ENCODE data around the gene TMEM19. TPM values are rescaled to one million over a fixed set of nuclear protein-coding genes. Genes with fewer than 3 reads are reported as not detected.

Gene TMEM19
- total RNA-seq, 1 experiment from 2014 or later: 18.9 TPM

GRCh38 chr12:71665090-71665463 lies 20.8 kb upstream of the TMEM19 start:
- no peaks in the 10 kb centered on the region for H3K9me3 ChIP-seq (ENCODE audit: control insufficient read depth in 1 of 2, insufficient read depth in 1 of 2, low read depth in 1 of 2, low read length in 2 of 2)
- H2AFZ ChIP-seq (ENCODE audit: low read depth, low read length, poor library complexity, severe bottlenecking): no peak overlapping the region
- CTCF ChIA-PET: no interaction called here
- H3K27ac ChIP-seq (ENCODE audit: low read depth, low read length): peak overlapping the region; percentile 80; the same call in 1 of the 2 replicates
- H3K4me1 ChIP-seq (ENCODE audit: control insufficient read depth in 1 of 2, insufficient read depth in 2 of 2, low read length in 2 of 2): peaks cover 11 to 18% of the 10 kb centered on the region in 2 experiments
- RAD21 ChIA-PET (ENCODE audit: low non-redundant PET in 1 of 2, low total read pairs in 2 of 2, uncharacterized antibody in 2 of 2, unreplicated experiment in 2 of 2): no interaction called here
- H4K20me1 ChIP-seq (ENCODE audit: insufficient read depth): peaks cover 11% of the 10 kb centered on the region; the same call in 1 of the 2 replicates
- peak overlapping the region; percentile 87 for H3K9ac ChIP-seq (ENCODE audit: low read length)
- POLR2A ChIA-PET: no interaction called here
- DNase-seq (ENCODE audit: low read depth, low spot score): no peak
- TF ChIP-seq SIN3A (IDR thresholded peaks at IDR 0.05; ENCODE audit: low read depth): no peak
- no peak for TF ChIP-seq FOSL1 (IDR thresholded peaks at IDR 0.05; ENCODE audit: low read depth)
- TF ChIP-seq ZNF274 (IDR thresholded peaks at IDR 0.05; ENCODE audit: low read depth, low read length): no peak
- TF ChIP-seq ZBTB33 (IDR thresholded peaks at IDR 0.05; ENCODE audit: extremely low read depth, insufficient replicate concordance, low read length): no peak
- TF ChIP-seq ATF3 (IDR thresholded peaks at IDR 0.05): no peak
- TF ChIP-seq EZH2 (IDR thresholded peaks at IDR 0.05): no peak
- no peak for TF ChIP-seq REST (IDR thresholded peaks at IDR 0.05; ENCODE audit: low read depth)
- no peak for TF ChIP-seq EZH2phosphoT487 (IDR thresholded peaks at IDR 0.05; ENCODE audit: borderline replicate concordance)
- TF ChIP-seq EGR1 (IDR thresholded peaks at IDR 0.05; ENCODE audit: low read depth): no peak
- no peak for TF ChIP-seq SRF (IDR thresholded peaks at IDR 0.05; ENCODE audit: low read depth)
- TF ChIP-seq CEBPB (IDR thresholded peaks at IDR 0.05; ENCODE audit: low read depth): no peak
- TF ChIP-seq POLR2A (IDR thresholded peaks at IDR 0.05; ENCODE audit: borderline replicate concordance, extremely low read depth, insufficient read depth, insufficient read length): no peak
- TF ChIP-seq ELF1 (IDR thresholded peaks at IDR 0.05; ENCODE audit: borderline replicate concordance, low read depth): no peak
- no peak for TF ChIP-seq CBX3 (IDR thresholded peaks at IDR 0.05; ENCODE audit: low read depth)
- no peak for TF ChIP-seq CTCF (IDR thresholded peaks at IDR 0.05 in 2 of 3, conservative IDR thresholded peaks at IDR 0.05 in 1 of 3; ENCODE audit: borderline replicate concordance in 1 of 3, insufficient read depth in 1 of 3, low read depth in 2 of 3, low read length in 2 of 3)
- no peak for TF ChIP-seq MAX (IDR thresholded peaks at IDR 0.05)
- TF ChIP-seq JUND (IDR thresholded peaks at IDR 0.05): no peak
- TF ChIP-seq YY1 (IDR thresholded peaks at IDR 0.05; ENCODE audit: extremely low read depth, insufficient replicate concordance, low read depth, low read length): no peak
- no peak for TF ChIP-seq POLR2AphosphoS5 (IDR thresholded peaks at IDR 0.05; ENCODE audit: low read depth, low read length)
- TF ChIP-seq TCF7L2 (IDR thresholded peaks at IDR 0.05; ENCODE audit: borderline replicate concordance, extremely low read depth, insufficient read depth, insufficient read length): no peak
- H3K79me2 ChIP-seq (ENCODE audit: insufficient read depth, low read length): peaks cover 58% of the 10 kb centered on the region
- peak overlapping the region; percentile 81 to 97 for H3K4me3 ChIP-seq (replicated peaks in 1 of 2; ENCODE audit: low read depth in 1 of 2, low read length in 2 of 2)
- peaks cover 3% of the 10 kb centered on the region; the same call in 1 of the 2 replicates for H3K9me2 ChIP-seq (ENCODE audit: insufficient read depth)
- ATAC-seq: no peak
- BruUV-seq (replicated peaks): no TSS peak
- H3K27me3 ChIP-seq (ENCODE audit: insufficient read depth, low read length): no peaks in the 10 kb centered on the region
- intact Hi-C loops (cut with micrococcal nuclease): no loop called here
- H3K4me2 ChIP-seq (ENCODE audit: low read length): peak overlapping the region; percentile 75
- H3K36me3 ChIP-seq (ENCODE audit: control insufficient read depth in 1 of 2, insufficient read depth in 2 of 2, low read length in 2 of 2): peaks cover 0 to 2% of the 10 kb centered on the region in 2 experiments; a peak in 2 of 4 replicates
